Heart left ventricle (tissue), 13 donors: Measurements from ENCODE around the gene KIDINS220.

Experiments
- POLR2A ChIP-seq, 2 donors: fragments of 450-650 bp; IDR thresholded peaks; one replicate each; pipeline ENCODE4 v1.6.1; 2017; ENCODE audit warnings: antibody characterized with exemption in 2 of 2, mild to moderate bottlenecking in 2 of 2, moderate library complexity in 2 of 2
- TF ChIP-seq, protein P1 (sequence below), 12 donors: fragments of 200-600 bp; sonication (generic) in 4 of 12; IDR thresholded peaks; one replicate each; pipeline versions ENCODE4 v1.5.0 to v1.8.0; 2018 to 2022; ENCODE audit warnings: antibody characterized with exemption in 12 of 12, mild to moderate bottlenecking in 5 of 12
- donor health status: ischemic (EF 13 %, LVEDD 7.1; RV severe dilation, severe dysfunction).
- donor health status: DM: no; HTN: yes; CAD: no.
- donor health status: DM: no; HTN: no; CAD: no.
- donor health status: ischemic (EF 25% LVEDD 6.9; RV normal size, moderate dysfunction).
- donor health status: ischemic (EF 25% LVEDD 5.7; RV mildly dilated, moderate dysfunction).
- donor health status: ischemic (EF 35%, LVEDD 5.7; RV mildly dilated, moderate dysfunction).
- donor health status: nonischemic (EF 11% LVEDD 7.7; RV severe dilation, severe dysfunction).
- donor health status: DM: yes; HTN: yes; CAD: no.
- donor health status: PGD.
- donor health status: ischemic (EF 29% LVEDD 5.4; RV normal size, mild dysfunction).
- donor health status: nonischemic (EF 23%, LVEDD 6.1; RV moderate dilation, normal function).

DNA sequence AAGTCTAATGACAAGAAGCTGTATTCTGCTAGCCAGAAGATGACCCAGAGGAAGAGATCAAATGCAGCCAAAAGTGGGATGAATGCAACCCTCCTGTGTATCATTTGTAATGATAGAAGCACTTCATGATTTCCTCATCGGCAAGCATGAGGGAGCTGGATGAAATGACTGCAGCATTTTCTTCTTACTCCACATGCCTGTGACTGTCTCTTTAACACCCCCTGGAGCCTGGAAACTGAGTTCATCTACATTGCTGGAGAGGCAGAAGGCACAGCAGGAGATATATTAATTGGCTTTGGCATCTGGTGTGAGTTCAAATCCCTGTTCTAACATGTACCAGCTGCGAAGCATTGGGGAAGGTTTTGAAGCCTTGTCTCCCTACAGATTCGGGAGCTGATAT is 117.9 kb downstream of the KIDINS220 start:
- TF ChIP-seq POLR2A (IDR thresholded peaks at IDR 0.05), result no peak
- TF ChIP-seq, protein P1, sequence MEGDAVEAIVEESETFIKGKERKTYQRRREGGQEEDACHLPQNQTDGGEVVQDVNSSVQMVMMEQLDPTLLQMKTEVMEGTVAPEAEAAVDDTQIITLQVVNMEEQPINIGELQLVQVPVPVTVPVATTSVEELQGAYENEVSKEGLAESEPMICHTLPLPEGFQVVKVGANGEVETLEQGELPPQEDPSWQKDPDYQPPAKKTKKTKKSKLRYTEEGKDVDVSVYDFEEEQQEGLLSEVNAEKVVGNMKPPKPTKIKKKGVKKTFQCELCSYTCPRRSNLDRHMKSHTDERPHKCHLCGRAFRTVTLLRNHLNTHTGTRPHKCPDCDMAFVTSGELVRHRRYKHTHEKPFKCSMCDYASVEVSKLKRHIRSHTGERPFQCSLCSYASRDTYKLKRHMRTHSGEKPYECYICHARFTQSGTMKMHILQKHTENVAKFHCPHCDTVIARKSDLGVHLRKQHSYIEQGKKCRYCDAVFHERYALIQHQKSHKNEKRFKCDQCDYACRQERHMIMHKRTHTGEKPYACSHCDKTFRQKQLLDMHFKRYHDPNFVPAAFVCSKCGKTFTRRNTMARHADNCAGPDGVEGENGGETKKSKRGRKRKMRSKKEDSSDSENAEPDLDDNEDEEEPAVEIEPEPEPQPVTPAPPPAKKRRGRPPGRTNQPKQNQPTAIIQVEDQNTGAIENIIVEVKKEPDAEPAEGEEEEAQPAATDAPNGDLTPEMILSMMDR (IDR thresholded peaks at IDR 0.05), result no peak
